ENCODE data around the gene CAMSAP3. TPM values are rescaled to one million over a fixed set of nuclear protein-coding genes. Genes with fewer than 3 reads are reported as not detected.

Gene CAMSAP3
- total and polyA plus RNA-seq, 2 experiments from 2014 or later = 22.8 to 58.5 TPM

DNA sequence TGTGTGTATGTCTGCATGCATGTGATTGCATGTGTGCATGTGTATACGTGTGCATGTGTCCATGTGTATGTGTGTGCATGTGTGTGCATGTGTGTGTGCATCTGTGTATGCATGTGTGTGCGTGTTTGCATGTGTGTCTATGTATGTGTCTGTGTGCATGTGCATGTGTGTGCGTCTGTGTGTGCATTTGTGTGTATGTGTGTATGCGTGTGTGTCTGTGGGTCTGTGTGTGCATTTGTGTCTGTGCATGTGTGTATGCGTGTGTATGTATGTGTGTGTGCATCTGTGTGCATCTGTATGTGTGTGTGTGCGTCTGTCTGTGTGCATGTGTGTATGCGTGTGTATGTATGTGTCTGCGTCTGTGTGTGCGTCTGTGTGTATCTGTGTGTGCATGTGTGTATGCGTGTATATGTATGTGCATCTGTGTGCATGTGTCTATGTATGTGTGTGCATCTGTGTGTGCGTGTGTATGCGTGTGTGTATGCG, 44.2 kb downstream of the CAMSAP3 start:
- no peaks in the 10 kb centered on the region for H3K9me2 ChIP-seq (replicated peaks; ENCODE audit: insufficient read depth)
- TF ChIP-seq, protein P1, sequence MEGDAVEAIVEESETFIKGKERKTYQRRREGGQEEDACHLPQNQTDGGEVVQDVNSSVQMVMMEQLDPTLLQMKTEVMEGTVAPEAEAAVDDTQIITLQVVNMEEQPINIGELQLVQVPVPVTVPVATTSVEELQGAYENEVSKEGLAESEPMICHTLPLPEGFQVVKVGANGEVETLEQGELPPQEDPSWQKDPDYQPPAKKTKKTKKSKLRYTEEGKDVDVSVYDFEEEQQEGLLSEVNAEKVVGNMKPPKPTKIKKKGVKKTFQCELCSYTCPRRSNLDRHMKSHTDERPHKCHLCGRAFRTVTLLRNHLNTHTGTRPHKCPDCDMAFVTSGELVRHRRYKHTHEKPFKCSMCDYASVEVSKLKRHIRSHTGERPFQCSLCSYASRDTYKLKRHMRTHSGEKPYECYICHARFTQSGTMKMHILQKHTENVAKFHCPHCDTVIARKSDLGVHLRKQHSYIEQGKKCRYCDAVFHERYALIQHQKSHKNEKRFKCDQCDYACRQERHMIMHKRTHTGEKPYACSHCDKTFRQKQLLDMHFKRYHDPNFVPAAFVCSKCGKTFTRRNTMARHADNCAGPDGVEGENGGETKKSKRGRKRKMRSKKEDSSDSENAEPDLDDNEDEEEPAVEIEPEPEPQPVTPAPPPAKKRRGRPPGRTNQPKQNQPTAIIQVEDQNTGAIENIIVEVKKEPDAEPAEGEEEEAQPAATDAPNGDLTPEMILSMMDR (IDR thresholded peaks at IDR 0.05; ENCODE audit: poor library complexity) = no peak
- no peak for TF ChIP-seq EZH2 (IDR thresholded peaks at IDR 0.05; ENCODE audit: borderline replicate concordance)
- no peak for TF ChIP-seq EZH2phosphoT487 (IDR thresholded peaks at IDR 0.05; ENCODE audit: low read depth, severe bottlenecking, unreplicated experiment)
- no peaks in the 10 kb centered on the region for H4K20me1 ChIP-seq (ENCODE audit: insufficient read depth, poor library complexity, severe bottlenecking)
- no peak overlapping the region for H3K4me3 ChIP-seq
- H3K36me3 ChIP-seq (replicated peaks; ENCODE audit: insufficient read depth, low read depth) = no peaks in the 10 kb centered on the region
- no peaks in the 10 kb centered on the region for H3K9me3 ChIP-seq (ENCODE audit: low read depth)
- DNase-seq (ENCODE audit: low spot score) = no peak
- no peak overlapping the region for H3K27ac ChIP-seq
- H3K27me3 ChIP-seq = no peaks in the 10 kb centered on the region
- H3K79me2 ChIP-seq = peaks cover 15% of the 10 kb centered on the region
- WGBS (ENCODE audit: low lambda C conversion rate, missing lambda C conversion rate) = 97% methylated on average over 13 of the region's 13 CpGs
- peaks cover 4% of the 10 kb centered on the region for H3K4me1 ChIP-seq (ENCODE audit: insufficient read depth)
- no peak overlapping the region for H3K4me2 ChIP-seq
- no peak overlapping the region for H2AFZ ChIP-seq

- no peaks in the 10 kb centered on the region for H4K20me1 ChIP-seq (ENCODE audit: insufficient read depth, poor library complexity, severe bottlenecking)
- H3K36me3 ChIP-seq (replicated peaks; ENCODE audit: insufficient read depth, low read depth) = no peaks in the 10 kb centered on the region
- H3K9me2 ChIP-seq (replicated peaks; ENCODE audit: insufficient read depth) = no peaks in the 10 kb centered on the region
- no peak for TF ChIP-seq EZH2phosphoT487 (IDR thresholded peaks at IDR 0.05; ENCODE audit: low read depth, severe bottlenecking, unreplicated experiment)
- TF ChIP-seq, protein P1 (IDR thresholded peaks at IDR 0.05; ENCODE audit: poor library complexity) = no peak
- no peak overlapping the region for H3K4me2 ChIP-seq
- 94% methylated on average over 11 of the region's 11 CpGs for WGBS (ENCODE audit: low lambda C conversion rate, missing lambda C conversion rate)
- peaks cover 15% of the 10 kb centered on the region for H3K79me2 ChIP-seq
- no peak for DNase-seq (ENCODE audit: low spot score)
- H3K27ac ChIP-seq = no peak overlapping the region
- H3K9me3 ChIP-seq (ENCODE audit: low read depth) = no peaks in the 10 kb centered on the region
- H3K4me3 ChIP-seq = no peak overlapping the region
- no peaks in the 10 kb centered on the region for H3K27me3 ChIP-seq
- H3K4me1 ChIP-seq (ENCODE audit: insufficient read depth) = peaks cover 4% of the 10 kb centered on the region
- no peak overlapping the region for H2AFZ ChIP-seq
Observed at GRCh38 chr19:7640803-7641202, 45.1 kb downstream of the CAMSAP3 start.

DNA sequence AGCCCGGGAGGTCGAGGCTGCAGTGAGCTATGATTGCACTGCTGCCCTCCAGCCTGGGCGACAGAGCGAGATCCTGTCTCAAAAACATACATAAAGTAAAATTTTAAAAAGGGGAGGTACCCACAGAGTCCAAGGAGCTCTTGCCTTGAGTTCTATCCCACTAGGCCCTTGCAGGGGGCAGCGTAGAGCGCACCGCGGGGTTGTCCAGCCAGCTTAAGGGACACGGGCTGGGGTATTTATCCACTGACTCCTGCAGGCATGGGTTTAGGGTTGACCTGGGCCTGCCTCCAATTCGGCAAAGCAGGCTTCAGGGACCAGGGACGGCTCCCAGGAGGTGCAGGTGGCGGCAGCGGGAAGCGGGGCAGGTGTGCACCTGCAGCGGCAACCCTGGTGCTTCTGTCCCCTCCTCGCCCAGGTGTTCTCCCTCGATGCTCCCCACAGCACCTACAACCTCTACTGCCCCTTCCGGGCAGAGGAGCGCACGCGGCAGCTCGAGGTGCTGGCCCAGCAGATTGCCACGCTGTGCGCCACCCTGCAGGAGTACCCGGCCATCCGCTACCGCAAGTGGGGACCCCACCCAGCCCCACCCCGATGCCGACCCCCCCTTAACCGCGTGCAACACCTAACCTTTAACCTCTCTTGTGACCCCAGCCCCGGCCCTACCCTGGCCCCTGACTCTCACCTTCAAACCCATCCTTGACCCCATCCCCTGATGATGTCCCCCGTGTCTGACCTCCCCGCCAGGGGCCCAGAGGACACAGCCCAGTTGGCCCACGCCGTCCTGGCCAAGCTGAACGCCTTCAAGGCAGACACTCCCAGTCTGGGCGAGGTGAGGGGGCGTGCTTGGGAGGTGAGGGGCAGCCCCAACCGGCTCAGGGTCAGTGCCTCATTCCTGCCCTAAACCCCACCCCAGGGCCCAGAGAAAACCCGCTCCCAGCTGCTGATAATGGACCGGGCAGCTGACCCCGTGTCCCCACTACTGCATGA, 45.9 kb downstream of the CAMSAP3 start:
- 91% methylated on average over 43 of the region's 43 CpGs for WGBS (ENCODE audit: low lambda C conversion rate, missing lambda C conversion rate)
- Histone ChIP-seq H4K20me1 (ENCODE audit: insufficient read depth, poor library complexity, severe bottlenecking) (no peaks in the 10 kb centered on the region), H3K27me3 (no peaks in the 10 kb centered on the region), H2AFZ (no peak overlapping the region), H3K36me3 (replicated peaks; ENCODE audit: insufficient read depth, low read depth) (no peaks in the 10 kb centered on the region), H3K79me2 (peaks cover 13% of the 10 kb centered on the region), H3K27ac (no peak overlapping the region), H3K4me3 (no peak overlapping the region), H3K4me2 (no peak overlapping the region), H3K9me3 (ENCODE audit: low read depth) (no peaks in the 10 kb centered on the region), H3K4me1 (ENCODE audit: insufficient read depth) (peaks cover 2% of the 10 kb centered on the region), H3K9me2 (replicated peaks; ENCODE audit: insufficient read depth) (no peaks in the 10 kb centered on the region)
- no peak for DNase-seq (ENCODE audit: low spot score)
- TF ChIP-seq, protein P1 (IDR thresholded peaks at IDR 0.05; ENCODE audit: poor library complexity) = no peak
- TF ChIP-seq EZH2phosphoT487 (IDR thresholded peaks at IDR 0.05; ENCODE audit: low read depth, severe bottlenecking, unreplicated experiment) = no peak

Measured in hepatocyte (in vitro differentiated cells).